Aorta (tissue), 5 donors: ENCODE data around the gene NDUFC1. TPM values are rescaled to one million over a fixed set of nuclear protein-coding genes. Genes with fewer than 3 reads are reported as not detected.
A peak's percentile ranks its signal among the peaks of the same experiment; 100 is the strongest.

ENCODE experiments used
- ATAC-seq: fragments of 200-7000 bp; cut with Tn5 transposase; one replicate; pipeline ENCODE4 v1.9.1; 2022; ENCODE audit warnings: moderate library complexity; ENCODE audit not compliant: low FRiP score
- DNase-seq, 2 donors: peaks; one replicate each; pipeline ENCODE4 v3.0.0-alpha.2; 2020
- H3K27ac ChIP-seq, 2 donors: one replicate each; pipeline ENCODE4 v1.5.1; 2013; ENCODE audit warnings: low read length in 2 of 2, mild to moderate bottlenecking in 2 of 2, moderate library complexity in 2 of 2, control low read depth in 1 of 2, inconsistent platforms in 1 of 2, low read depth in 1 of 2
- H3K27me3 ChIP-seq, 2 donors: one replicate each; pipeline ENCODE4 v1.6.1; 2013; ENCODE audit warnings: control low read depth in 1 of 2, low read length in 1 of 2, mild to moderate bottlenecking in 1 of 2, moderate library complexity in 1 of 2; ENCODE audit not compliant: insufficient read depth in 2 of 2, control insufficient read depth in 1 of 2
- H3K36me3 ChIP-seq, 2 donors: one replicate each; pipeline ENCODE4 v1.6.1; 2013; ENCODE audit warnings: control low read depth in 1 of 2, low read length in 1 of 2, mild to moderate bottlenecking in 1 of 2; ENCODE audit not compliant: insufficient read depth in 2 of 2, control insufficient read depth in 1 of 2
- H3K4me1 ChIP-seq, 2 donors: one replicate each; pipeline ENCODE4 v1.6.1; 2013; ENCODE audit warnings: low read length in 2 of 2, control low read depth in 1 of 2, mild to moderate bottlenecking in 1 of 2, moderate library complexity in 1 of 2; ENCODE audit not compliant: insufficient read depth in 2 of 2, control insufficient read depth in 1 of 2
- H3K4me3 ChIP-seq, 2 donors: one replicate each; pipeline ENCODE4 v1.5.1; 2013; ENCODE audit warnings: low read length in 2 of 2, control low read depth in 1 of 2, mild to moderate bottlenecking in 1 of 2
- H3K9me3 ChIP-seq: one replicate; pipeline ENCODE4 v1.6.1; 2013; ENCODE audit warnings: mild to moderate bottlenecking, low read length; ENCODE audit not compliant: control insufficient read depth
- WGBS, 2 donors: extraction: QIAGEN DNeasy Blood & Tissue Kit; methylation state at CpG; one replicate each; pipeline ENCODE4 v1.1.7; 2013; 5-methylcytosine and 5-hydroxymethylcytosine counted together
- intact Hi-C, 2 donors: fragments of 100-400 bp; cut with DNase I; formaldehyde crosslinking; loops; one replicate each; pipeline versions ENCODE4 v1.14.2 to v1.15.0; 2022
- polyA plus RNA-seq, 2 donors: library from polyadenylated mRNA; stranded (reverse); fragments of 200-250 nt; gene quantifications; one replicate each; pipeline ENCODE4 v1.2.3, GENCODE V29; 2013
- total RNA-seq, 2 donors: library from RNA; stranded (reverse); fragmentation: NEBNext Ultra II Directional; extraction: Animal tissue kit (Norgen Biotek cat#: 25700); gene quantifications; one replicate each; pipeline ENCODE4 v1.2.1, GENCODE V29; 2021
- donor health status: healthy with polysubstance abuse.
- donor health status: Bipolar disorder and iron deficiency.
- donor health status: DM: no; HTN: no; CAD: no.
- donor health status: DM: no; HTN: no; CAD: no.
- donor health status: DM: yes; HTN: yes; CAD: no.

NDUFC1 gene
- total and polyA plus RNA-seq, 4 donors: 38.8 to 104 (median 68.8) TPM

GRCh38 chr4:139311909-139312308 is 9.6 kb upstream of the NDUFC1 start:
- no peak for ATAC-seq
- Histone ChIP-seq H3K27me3 (no peaks in the 10 kb centered on the region), H3K4me3 (no peak overlapping the region), H3K36me3 (no peaks in the 10 kb centered on the region), H3K27ac (no peak overlapping the region), H3K9me3 (no peaks in the 10 kb centered on the region), H3K4me1 (peaks cover 0 to 5% of the 10 kb centered on the region in 2 donors)
- WGBS, 2 donors: 55 to 60% methylated on average over 3 of the region's 3 CpGs
- intact Hi-C loops: no loop called here
- DNase-seq: no peak

- Histone ChIP-seq H3K4me1 (no peaks in the 10 kb centered on the region), H3K27ac (no peak overlapping the region), H3K36me3 (no peaks in the 10 kb centered on the region), H3K27me3 (no peaks in the 10 kb centered on the region), H3K9me3 (no peaks in the 10 kb centered on the region), H3K4me3 (no peak overlapping the region)
- DNase-seq: no peak
- ATAC-seq: no peak
- WGBS, 2 donors: 99 to 100% methylated on average over 2 of the region's 2 CpGs
- intact Hi-C loops: loop anchor here in 1 of 2 donors (10.0 kb wide), 2 partner anchors 80 to 150 kb away; partner anchors contain the start of gene RAB33B
These were observed 2.6 kb upstream of the NDUFC1 start for GRCh38 chr4:139304920-139305319.

GRCh38 chr4:139301113-139301820 is 1.0 kb downstream of the NDUFC1 start, which contains the start of gene NAA15:
TSS of gene NAA15 (plus strand) at chr4:139301505. CDS start at chr4:139301778, 273 bp downstream.
- ATAC-seq (peak; percentile 99), DNase-seq (peak; percentile 99)
- intact Hi-C loops: loop anchor here in 1 of 2 donors (2.0 to 10.0 kb wide), 3 partner anchors 84 to 154 kb away; partner anchors contain the start of gene RAB33B

GRCh38 chr4:139300431-139301112 is 1.7 kb downstream of the NDUFC1 start:
- Histone ChIP-seq H3K9me3 (no peaks in the 10 kb centered on the region), H3K4me3 (peak overlapping the region; percentile 87 to 95), H3K27ac (peak overlapping the region; percentile 77 to 97), H3K27me3 (no peaks in the 10 kb centered on the region), H3K4me1 (no peaks in the 10 kb centered on the region), H3K36me3 (no peaks in the 10 kb centered on the region)
- WGBS, 2 donors: 0 to 1% methylated on average over 16 of the region's 16 CpGs
- ATAC-seq (peak; percentile 51), DNase-seq (no peak)
- intact Hi-C loops: loop anchor here in 1 of 2 donors (2.0 to 10.0 kb wide), 3 partner anchors 84 to 154 kb away; partner anchors contain the start of gene RAB33B

More at GRCh38 chr4:139301113-139301820, 1.0 kb downstream of the NDUFC1 start, which contains the start of gene NAA15:
- peak within 1 kb of the TSS; percentile 87 to 95 for H3K4me3 ChIP-seq
- H3K4me1 ChIP-seq: no peaks in the 10 kb centered on the region
- peak within 1 kb of the TSS; percentile 77 to 97 for H3K27ac ChIP-seq
- H3K9me3 ChIP-seq: no peaks in the 10 kb centered on the region
- H3K27me3 ChIP-seq: no peaks in the 10 kb centered on the region
- WGBS, 2 donors: 0% methylated on average over 61 of the region's 61 CpGs
- H3K36me3 ChIP-seq: no peaks in the 10 kb centered on the region

GRCh38 chr4:139299536-139299935 is 2.7 kb downstream of the NDUFC1 start:
- ATAC-seq: no peak
- H3K9me3 ChIP-seq: no peaks in the 10 kb centered on the region
- 0 to 4% methylated on average over 1 of the region's 1 CpG for WGBS, 2 donors
- no peaks in the 10 kb centered on the region for H3K27me3 ChIP-seq
- no peaks in the 10 kb centered on the region for H3K36me3 ChIP-seq
- H3K4me1 ChIP-seq: no peaks in the 10 kb centered on the region
- no peak overlapping the region for H3K27ac ChIP-seq
- no peak for DNase-seq
- intact Hi-C loops: loop anchor here (5.0 kb wide), 4 partner anchors 57 to 267 kb away; no protein-coding TSS in a partner anchor
- no peak overlapping the region for H3K4me3 ChIP-seq

GRCh38 chr4:139297001-139297410 is 5.3 kb downstream of the NDUFC1 start:
- H3K9me3 ChIP-seq: no peaks in the 10 kb centered on the region
- DNase-seq (no peak), ATAC-seq (no peak)
- no peaks in the 10 kb centered on the region for H3K4me1 ChIP-seq
- H3K27ac ChIP-seq: no peak overlapping the region
- WGBS, 2 donors: 62 to 76% methylated on average over 2 of the region's 2 CpGs
- H3K36me3 ChIP-seq: no peaks in the 10 kb centered on the region
- no peaks in the 10 kb centered on the region for H3K27me3 ChIP-seq
- intact Hi-C loops: loop anchor here (5.0 kb wide), 4 partner anchors 55 to 265 kb away; no protein-coding TSS in a partner anchor
- H3K4me3 ChIP-seq: no peak overlapping the region

GRCh38 chr4:139295942-139296299 is 6.4 kb downstream of the NDUFC1 start:
- DNase-seq: no peak
- Histone ChIP-seq H3K4me3 (peak overlapping the region in 1 of 2 donors; percentile 95), H3K27ac (no peak overlapping the region), H3K4me1 (no peaks in the 10 kb centered on the region), H3K36me3 (peaks cover 0 to 2% of the 10 kb centered on the region in 2 donors), H3K9me3 (no peaks in the 10 kb centered on the region), H3K27me3 (no peaks in the 10 kb centered on the region)
- ATAC-seq: no peak
- 7 to 10% methylated on average over 6 of the region's 6 CpGs for WGBS, 2 donors
- intact Hi-C loops: loop anchor here (1.0 to 5.0 kb wide), 6 partner anchors 54 to 264 kb away; no protein-coding TSS in a partner anchor

- WGBS, 2 donors: 1% methylated on average over 51 of the region's 51 CpGs
- H3K4me3 ChIP-seq: peak overlapping the region; percentile 42 to 95
- H3K4me1 ChIP-seq: no peaks in the 10 kb centered on the region
- ATAC-seq: peak; percentile 99
- DNase-seq: peak; percentile 99 to 100
- H3K36me3 ChIP-seq: peaks cover 0 to 4% of the 10 kb centered on the region in 2 donors
- intact Hi-C loops: loop anchor here (1.0 to 5.0 kb wide), 6 partner anchors 53 to 263 kb away; no protein-coding TSS in a partner anchor
- H3K27ac ChIP-seq: peak overlapping the region in 1 of 2 donors; percentile 25
- H3K27me3 ChIP-seq: no peaks in the 10 kb centered on the region
- no peaks in the 10 kb centered on the region for H3K9me3 ChIP-seq
These were observed 6.9 kb downstream of the NDUFC1 start for GRCh38 chr4:139295206-139295941.
